Embryonic facial prominence (tissue), 1 donor: ENCODE data around the gene UBE2U.
"Not testable (repeated sequence)": the region's sequence is repeated elsewhere in the genome, so short reads cannot be mapped to it uniquely, and the experiment has no call there.

ENCODE experiments used
- DNase-seq: peaks from one replicate; pipeline ENCODE4 v3.0.0-alpha.2; 2016; ENCODE audit errors: extremely low spot score

UBE2U gene

GRCh38 chr1:64240206-64240605 lies 36.8 kb downstream of the UBE2U start:
- no peak for DNase-seq

DNA sequence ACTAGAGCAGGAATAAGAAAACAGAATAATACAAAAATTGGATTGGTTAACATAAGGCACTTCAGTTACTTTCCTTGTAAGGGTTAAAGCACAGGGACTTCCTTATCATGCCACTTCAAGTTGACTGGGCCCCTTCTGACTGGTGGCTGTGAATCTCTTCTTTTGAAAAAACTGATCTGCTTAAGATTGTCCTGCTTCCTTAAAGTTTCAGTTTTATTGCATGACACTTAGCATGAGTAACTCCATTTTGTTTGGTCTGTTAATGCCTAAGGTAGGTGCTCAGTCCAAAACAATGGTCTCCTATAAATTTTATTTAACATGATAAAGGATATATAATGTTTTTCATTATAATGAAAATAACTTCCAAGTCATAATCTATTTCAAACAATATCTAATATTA lies 37.6 kb downstream of the UBE2U start:
- no peak for DNase-seq

GRCh38 chr1:64242895-64243756 lies 39.7 kb downstream of the UBE2U start:
- no peak for DNase-seq

- DNase-seq: no peak
These were observed 40.3 kb downstream of the UBE2U start for GRCh38 chr1:64243757-64244080.

DNA sequence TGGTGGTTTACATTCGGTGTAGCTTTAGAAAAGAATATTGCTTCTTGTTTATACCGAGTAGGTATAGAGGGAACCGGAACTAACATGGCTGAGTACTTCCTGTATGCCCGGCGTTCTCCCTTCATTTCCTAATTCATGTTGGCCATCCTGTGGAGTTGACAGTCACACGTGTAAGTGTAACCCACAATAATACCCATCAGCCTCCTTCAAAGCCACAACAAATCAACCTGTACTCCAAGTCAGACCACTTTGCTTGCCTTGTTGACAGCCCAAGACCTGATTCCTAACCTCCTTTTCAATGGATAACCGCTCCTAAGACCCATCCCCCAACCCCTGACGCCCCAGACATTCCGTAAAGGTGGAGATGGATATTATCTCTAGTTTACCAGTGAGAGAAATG lies 42.1 kb downstream of the UBE2U start:
- DNase-seq: no peak

GRCh38 chr1:64246294-64246917 lies 43.0 kb downstream of the UBE2U start:
- peak; percentile 60 for DNase-seq

- DNase-seq: no peak
These were observed 44.6 kb downstream of the UBE2U start for GRCh38 chr1:64248065-64248464.

GRCh38 chr1:64250472-64250871 lies 47.0 kb downstream of the UBE2U start:
- not testable (repeated sequence) for DNase-seq

DNA sequence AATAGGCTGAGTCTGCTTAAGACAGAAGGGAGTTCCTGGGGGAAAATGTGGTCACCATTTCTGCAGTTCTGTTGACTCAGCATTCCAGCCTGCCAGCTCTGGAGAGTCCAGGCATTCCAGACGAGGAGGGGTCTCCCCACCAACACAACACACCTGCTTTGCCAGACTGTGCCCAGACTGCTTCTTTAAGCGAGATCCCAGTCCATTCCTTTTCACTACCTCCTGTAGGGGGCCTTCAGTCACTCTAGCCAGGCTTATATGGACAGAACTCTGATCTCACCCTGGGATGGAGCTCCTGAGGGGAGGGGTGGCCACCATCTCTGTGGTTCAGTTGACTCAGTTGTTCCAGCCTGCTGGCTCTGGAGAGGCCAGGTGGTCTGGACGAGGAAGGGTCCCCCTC lies 48.5 kb downstream of the UBE2U start:
- DNase-seq: no peak

DNA sequence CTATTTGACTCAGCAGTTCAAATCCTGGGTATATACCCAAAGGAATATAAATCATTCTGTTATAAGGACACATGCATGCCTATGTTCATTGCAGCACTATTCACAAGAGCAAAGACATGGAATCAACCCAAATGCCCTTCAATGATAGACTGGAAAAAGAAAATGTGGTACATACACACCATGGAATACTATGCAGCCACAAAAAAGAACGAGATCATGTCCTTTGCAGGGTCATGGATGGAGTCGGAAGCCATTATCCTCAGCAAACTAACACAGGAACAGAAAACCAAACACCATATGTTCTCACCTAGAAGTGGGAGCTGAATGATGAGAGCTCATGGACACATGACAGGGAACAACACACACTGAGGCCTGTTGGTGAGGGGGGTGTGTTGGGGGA lies 53.8 kb downstream of the UBE2U start:
- DNase-seq: not testable (repeated sequence)

GRCh38 chr1:64258444-64258843 lies 55.0 kb downstream of the UBE2U start:
- not testable (repeated sequence) for DNase-seq

DNA sequence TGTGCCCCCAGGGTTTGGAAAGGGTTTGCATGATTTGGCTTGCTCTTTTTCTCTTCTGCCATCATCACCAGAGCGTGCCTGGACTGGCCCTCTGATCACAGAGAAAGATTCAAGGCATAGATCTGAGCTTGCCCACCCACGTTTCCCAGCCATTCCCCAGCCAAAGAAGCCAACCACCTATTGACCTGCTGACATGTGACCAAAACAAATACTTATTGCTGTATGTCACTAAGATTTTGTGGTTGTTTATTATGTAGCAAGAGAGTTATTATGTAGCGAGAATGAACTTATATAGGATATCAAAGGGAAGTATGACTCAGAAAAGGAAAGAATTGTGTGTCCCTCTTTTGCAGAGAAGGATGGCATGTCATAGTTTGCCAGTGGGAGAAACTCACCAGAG lies 59.9 kb downstream of the UBE2U start:
- no peak for DNase-seq

DNA sequence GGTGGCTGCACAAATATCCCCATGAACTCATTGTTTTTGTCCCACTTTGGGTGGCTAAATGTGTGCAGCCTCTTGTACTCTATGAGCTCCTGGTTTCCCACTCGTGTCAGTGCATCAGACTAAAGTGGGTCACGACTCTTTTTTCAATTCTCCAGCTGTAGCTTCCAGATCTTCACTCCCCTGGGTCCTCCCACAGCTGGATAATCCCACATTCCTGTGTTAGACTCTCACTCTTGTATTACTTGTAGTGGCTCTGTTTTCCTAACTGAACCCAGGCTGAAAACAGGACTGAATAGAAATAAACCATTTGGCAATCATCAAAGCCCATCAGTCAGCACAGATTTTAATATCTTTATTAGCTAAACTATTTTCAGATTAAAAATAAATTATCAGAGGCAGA lies 60.4 kb downstream of the UBE2U start:
- DNase-seq: no peak

- DNase-seq: no peak
These were observed 61.7 kb downstream of the UBE2U start for GRCh38 chr1:64265141-64265540.

GRCh38 chr1:64266991-64267390 lies 63.6 kb downstream of the UBE2U start:
- no peak for DNase-seq

DNA sequence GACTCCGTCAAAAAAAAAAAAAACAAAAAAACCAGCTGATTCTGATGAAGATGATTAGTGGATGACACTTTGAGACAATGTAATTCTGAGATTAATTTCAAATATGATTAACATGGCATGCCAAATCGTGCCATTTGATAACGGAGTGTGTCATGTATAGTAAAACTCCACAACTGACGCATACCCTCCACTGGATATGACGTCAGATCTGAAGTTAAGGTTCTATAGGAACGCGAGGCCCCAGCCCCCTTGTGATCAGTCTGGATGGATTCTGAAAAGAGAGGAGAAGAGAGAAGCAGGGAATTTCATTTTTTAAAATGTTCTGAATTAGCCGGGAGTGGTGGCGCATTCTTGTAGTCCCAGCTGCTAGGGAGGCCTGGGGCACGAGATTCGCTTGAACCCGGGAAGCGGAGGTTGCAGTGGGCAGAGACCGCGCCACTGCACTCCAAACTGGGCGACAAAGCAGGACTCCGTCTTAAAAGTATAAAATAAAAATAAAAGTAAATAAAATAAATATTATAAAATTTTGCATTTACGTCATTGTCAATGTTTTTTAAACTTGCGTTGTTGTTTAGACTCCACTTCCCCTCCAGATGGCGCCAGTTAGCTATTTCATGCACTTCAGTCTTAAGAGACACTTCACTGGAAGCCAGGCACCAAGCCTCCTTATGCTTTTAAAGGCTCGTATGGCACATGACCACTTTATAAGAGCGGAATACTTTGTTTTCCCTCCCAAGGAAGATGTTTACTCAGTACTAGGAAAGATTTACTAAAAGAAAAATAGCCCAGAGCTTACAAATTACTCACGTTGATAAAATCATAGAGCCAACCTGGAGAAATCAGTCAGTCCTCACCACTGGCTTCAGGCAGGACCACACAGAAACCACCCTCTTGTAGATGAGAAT lies 65.5 kb downstream of the UBE2U start:
- peak; percentile 89 for DNase-seq

DNA sequence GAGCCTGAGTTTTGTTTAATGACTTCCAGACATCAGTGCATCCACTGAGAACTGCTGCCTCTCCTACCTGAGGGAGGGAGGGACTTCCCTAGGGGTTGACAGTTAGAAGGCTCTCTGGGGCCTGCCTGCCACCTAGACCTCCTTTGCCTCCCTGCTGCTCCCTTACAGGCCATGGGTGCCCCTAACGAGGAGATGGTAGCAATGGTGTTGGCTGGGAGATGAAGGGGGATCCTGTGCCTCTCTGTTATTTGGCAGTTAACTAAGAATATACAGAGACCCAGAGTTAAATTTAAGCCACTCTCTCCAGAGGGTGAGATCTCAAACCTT lies 66.1 kb downstream of the UBE2U start:
- no peak for DNase-seq

DNA sequence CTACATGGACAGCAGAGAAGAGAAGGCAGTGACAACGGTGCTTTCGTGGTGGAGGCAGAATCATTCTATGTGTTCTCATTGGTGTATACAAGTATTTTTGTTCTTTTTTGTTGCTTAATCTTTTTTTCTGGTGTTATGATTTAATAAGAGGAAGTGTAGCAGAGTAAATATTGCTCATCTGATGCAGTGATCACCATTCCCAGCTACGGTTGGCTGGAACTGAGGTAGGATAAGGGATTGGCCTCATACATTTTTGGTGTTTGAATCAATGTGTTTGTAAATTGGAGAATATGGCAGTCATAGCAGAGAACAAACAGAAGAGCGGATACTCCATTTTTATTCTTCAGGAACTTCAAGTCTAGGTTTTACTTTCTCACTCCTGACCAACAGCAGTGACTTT lies 76.6 kb downstream of the UBE2U start:
- no peak for DNase-seq

DNA sequence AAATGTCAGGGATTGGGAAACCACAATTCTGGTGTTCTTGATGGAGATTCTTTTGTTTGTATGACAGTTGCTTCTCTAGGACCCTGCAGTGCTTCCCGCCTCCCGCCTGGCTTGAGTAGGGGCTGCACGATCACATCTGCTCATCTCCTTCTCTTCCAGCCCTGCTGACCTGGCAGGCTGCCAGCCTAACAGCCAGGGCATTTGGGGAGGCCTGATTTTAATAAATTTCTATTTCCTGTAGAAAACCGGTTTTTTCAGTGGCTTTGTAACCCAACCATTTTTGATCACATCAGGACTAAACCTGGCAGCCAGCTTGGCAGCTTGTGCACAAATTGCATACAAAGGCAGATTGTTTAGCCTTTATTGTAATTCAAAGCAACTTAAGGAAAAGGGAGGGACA lies 78.9 kb downstream of the UBE2U start:
- peak; percentile 69 for DNase-seq

GRCh38 chr1:64287071-64287470 lies 83.6 kb downstream of the UBE2U start:
- no peak for DNase-seq

DNA sequence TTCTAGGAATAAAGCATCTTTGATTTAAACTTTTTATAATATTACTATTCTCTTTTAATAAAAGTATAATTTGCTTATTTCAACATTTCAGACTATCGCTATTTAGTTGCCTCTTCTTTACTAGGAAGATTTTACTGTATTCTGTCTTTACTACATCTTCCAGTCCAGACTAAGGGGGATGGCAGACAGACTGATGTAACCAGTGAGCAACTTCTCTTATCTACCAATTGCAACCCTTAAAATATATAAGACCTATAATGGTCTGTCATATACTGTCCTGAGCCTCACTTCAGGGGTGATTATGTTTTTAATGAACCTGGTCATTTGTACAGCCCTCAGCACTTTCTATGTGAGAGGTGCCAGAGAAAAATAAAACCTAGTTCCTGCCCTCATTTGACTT lies 87.0 kb downstream of the UBE2U start:
- no peak for DNase-seq

DNA sequence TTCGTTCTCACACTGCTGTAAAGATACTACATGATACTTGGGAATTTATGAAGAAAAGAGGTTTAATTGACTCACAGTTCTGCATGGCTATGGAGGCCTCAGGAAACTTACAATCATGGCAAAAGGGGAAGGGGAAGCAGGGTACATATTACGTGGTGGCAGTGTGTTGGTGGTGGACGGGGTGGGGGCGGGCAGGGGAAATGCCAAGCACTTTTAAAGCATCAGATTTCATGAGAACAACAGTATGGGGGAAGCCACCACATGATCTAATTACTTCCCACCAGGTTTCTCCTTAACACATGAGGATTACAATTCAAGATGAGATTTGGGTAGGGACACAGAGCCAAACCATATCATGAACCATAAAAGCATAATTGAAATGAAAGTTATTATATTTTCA lies 88.5 kb downstream of the UBE2U start:
- DNase-seq: no peak

GRCh38 chr1:64292399-64292798 lies 89.0 kb downstream of the UBE2U start:
- no peak for DNase-seq
